ENCODE results near the gene ROBO3.

The ROBO3 gene

DNA sequence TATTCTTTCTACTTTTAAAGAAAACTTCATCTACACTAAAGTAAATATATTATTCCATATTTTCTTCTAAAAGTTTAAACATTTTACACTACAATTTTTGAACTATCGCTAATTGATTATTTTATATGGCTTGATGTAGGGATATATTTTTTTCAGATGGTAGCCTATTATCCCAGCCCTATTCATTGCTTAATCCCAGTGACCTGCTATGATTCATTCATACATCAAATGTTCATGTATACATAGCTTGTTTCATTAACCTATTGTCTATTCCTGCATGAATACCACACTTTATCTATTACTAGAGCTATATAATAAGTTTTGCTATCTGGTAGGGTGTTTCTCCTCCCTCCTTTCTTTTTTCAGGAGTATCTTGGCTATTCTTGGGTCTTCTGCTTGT is 37.4 kb downstream of the ROBO3 start:
- Mint-ChIP-seq H3K4me1 (no peaks in the 10 kb centered on the region), H3K27me3 (peaks cover 53% of the 10 kb centered on the region), H3K27ac (ENCODE audit: low read depth) (no peak overlapping the region), H3K9me3 (no peaks in the 10 kb centered on the region), H3K4me3 (no peak overlapping the region), H3K36me3 (ENCODE audit: insufficient read depth) (no peaks in the 10 kb centered on the region)
- DNase-seq (ENCODE audit: low spot score in 2 of 2) (no peak), ATAC-seq (replicated peaks; ENCODE audit: extremely low read depth, poor library complexity, severe bottlenecking) (no peak)

DNA sequence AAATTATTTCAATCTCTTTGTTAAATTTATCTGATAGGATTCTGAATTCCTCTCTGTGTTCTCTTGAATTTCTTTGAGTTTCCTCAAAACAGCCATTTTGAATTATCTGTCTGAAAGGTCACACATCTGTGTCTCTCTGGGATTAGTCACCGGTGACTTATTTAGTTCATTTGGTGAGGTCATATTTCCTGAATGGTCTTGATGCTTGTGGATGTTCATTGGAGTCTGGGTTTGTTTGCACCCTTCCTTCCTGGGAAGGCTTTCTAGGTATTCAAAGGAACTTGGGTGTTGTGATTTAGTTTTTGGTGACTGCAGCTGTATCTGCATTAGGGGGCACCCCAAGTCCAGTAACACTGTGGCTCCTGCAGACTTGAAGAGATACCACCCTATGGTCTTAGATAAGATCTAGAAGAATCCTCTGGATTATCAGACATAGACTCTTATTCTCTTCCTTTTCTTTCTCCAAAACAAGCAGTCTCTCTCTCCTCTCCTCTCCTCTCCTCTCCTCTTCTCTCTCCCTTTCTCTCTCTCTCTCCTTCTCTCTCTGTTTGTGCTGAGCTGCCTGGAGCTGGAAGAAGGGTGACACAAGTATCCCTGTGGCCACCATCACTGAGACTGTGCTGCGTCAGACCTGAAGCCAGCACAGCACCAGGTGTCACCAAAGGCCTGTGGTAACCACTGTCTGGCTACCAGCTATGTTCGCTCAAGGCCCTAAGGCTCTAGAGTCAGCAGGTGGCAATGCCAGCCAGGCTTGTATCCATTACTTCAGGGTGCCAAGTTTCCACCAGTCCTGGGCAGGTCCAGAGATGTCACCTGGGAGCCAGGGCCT is 50.5 kb downstream of the ROBO3 start:
- no peaks in the 10 kb centered on the region for H3K4me1 Mint-ChIP-seq
- H3K4me3 Mint-ChIP-seq, result no peak overlapping the region
- H3K36me3 Mint-ChIP-seq (ENCODE audit: insufficient read depth), result no peaks in the 10 kb centered on the region
- no peak for DNase-seq (ENCODE audit: low spot score in 2 of 2)
- no peaks in the 10 kb centered on the region for H3K9me3 Mint-ChIP-seq
- no peak overlapping the region for H3K27ac Mint-ChIP-seq (ENCODE audit: low read depth)
- no peak for ATAC-seq (replicated peaks; ENCODE audit: extremely low read depth, poor library complexity, severe bottlenecking)
- peaks cover 12% of the 10 kb centered on the region for H3K27me3 Mint-ChIP-seq

DNA sequence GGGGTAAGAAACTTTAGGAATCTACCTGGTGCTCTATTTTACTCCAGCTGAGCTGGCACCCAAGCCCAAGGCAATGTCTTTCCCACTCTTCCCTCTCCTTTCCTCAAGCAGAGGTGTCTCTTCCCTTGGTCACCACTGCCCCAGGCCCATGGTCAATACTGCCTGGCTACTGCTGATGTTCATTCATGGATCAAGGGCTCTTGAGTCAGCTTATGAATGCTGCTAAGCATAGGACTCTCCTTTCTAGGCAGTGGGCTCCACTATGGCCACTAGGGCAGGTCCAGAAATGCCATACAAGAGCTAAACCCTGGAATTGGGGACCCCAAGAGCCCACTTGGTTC is 51.1 kb downstream of the ROBO3 start:
- DNase-seq (ENCODE audit: low spot score in 2 of 2) (no peak), ATAC-seq (replicated peaks; ENCODE audit: extremely low read depth, poor library complexity, severe bottlenecking) (no peak)
- no peak overlapping the region for H3K27ac Mint-ChIP-seq (ENCODE audit: low read depth)
- peaks cover 11% of the 10 kb centered on the region for H3K27me3 Mint-ChIP-seq
- H3K36me3 Mint-ChIP-seq (ENCODE audit: insufficient read depth), result no peaks in the 10 kb centered on the region
- H3K9me3 Mint-ChIP-seq, result no peaks in the 10 kb centered on the region
- no peaks in the 10 kb centered on the region for H3K4me1 Mint-ChIP-seq
- no peak overlapping the region for H3K4me3 Mint-ChIP-seq

DNA sequence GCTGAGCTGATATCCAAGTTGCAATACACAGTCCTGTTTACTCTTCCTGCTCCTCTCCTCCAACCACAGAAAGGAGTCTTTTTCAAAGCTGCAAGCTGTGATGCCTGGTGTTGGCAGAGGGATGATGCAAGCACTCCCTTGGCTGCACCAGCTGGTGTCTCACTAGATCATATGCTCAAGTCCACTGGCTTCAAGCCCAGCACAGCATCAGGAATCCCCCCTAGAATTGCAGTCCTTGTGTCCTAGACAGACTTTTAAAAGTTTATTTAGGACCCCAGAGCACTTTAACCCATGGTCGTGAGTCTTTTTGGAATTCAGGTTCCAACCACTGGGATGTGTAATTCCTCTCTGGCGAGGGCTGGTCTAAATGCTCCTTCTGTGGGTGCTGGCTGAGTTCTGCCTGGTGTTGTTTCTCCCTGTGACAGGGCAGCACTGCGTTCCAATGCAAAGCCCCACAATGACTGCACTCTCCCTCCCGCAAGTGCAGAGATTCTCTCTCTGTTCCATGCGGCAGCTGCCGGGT is 51.9 kb downstream of the ROBO3 start:
- ATAC-seq (replicated peaks; ENCODE audit: extremely low read depth, poor library complexity, severe bottlenecking) (no peak), DNase-seq (ENCODE audit: low spot score in 2 of 2) (no peak)
- no peaks in the 10 kb centered on the region for H3K36me3 Mint-ChIP-seq (ENCODE audit: insufficient read depth)
- no peak overlapping the region for H3K27ac Mint-ChIP-seq (ENCODE audit: low read depth)
- H3K9me3 Mint-ChIP-seq, result no peaks in the 10 kb centered on the region
- H3K27me3 Mint-ChIP-seq, result peaks cover 3% of the 10 kb centered on the region
- H3K4me3 Mint-ChIP-seq, result no peak overlapping the region
- H3K4me1 Mint-ChIP-seq, result no peaks in the 10 kb centered on the region

DNA sequence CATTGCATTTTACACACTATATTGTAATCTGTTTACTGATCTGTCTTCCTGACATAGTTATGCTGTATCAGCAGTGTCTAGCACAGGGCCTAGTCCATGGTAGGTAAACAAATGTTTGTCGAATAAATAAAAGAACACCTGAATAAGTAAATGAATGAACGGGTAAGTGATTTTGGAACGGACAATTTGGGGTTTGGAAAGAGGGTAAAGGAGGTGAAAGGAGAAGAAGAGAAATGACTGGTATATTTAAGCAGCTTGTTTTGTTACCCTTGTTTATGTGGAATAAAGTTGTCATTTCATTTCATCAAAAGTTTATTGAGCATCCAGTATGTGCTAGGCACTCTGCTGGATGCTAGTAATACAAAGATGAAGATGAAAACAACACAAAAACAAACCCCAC is 53.7 kb downstream of the ROBO3 start, which contains the start of gene HEPN1:
Gene HEPN1 (plus strand): TSS at position 301 of the 400 bp plus-strand sequence.
- no peak for ATAC-seq (replicated peaks; ENCODE audit: extremely low read depth, poor library complexity, severe bottlenecking)
- Mint-ChIP-seq H3K36me3 (ENCODE audit: insufficient read depth) (peaks cover 3% of the 10 kb centered on the region), H3K27me3 (no peaks in the 10 kb centered on the region), H3K4me3 (no peak within 1 kb of the TSS), H3K27ac (ENCODE audit: low read depth) (no peak within 1 kb of the TSS), H3K4me1 (peaks cover 10% of the 10 kb centered on the region), H3K9me3 (no peaks in the 10 kb centered on the region)
- no peak for DNase-seq (ENCODE audit: low spot score in 2 of 2)

DNA sequence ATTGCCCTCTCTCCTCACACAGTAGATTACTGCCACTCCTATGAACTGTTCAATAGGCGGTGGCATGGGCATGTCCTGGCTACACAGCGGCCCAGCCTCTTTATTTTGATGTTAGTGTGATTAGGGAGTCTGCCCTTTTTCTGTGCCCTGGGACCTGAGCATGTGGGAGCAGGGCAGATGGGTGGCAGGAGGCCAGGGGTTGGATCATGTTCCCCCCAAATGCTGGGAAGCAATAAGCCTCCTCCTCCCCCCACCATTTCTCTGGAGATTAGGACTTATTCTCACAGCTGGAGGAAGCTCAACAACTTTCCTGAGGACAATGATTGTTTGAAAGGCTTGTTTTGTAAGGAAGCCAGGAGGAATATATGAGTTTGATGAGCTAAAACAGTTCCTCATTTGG is 54.7 kb downstream of the ROBO3 start:
- peaks cover 10% of the 10 kb centered on the region for H3K4me1 Mint-ChIP-seq
- ATAC-seq (replicated peaks; ENCODE audit: extremely low read depth, poor library complexity, severe bottlenecking) (no peak), DNase-seq (ENCODE audit: low spot score in 2 of 2) (no peak)
- H3K36me3 Mint-ChIP-seq (ENCODE audit: insufficient read depth), result peaks cover 3% of the 10 kb centered on the region
- no peak overlapping the region for H3K27ac Mint-ChIP-seq (ENCODE audit: low read depth)
- H3K27me3 Mint-ChIP-seq, result no peaks in the 10 kb centered on the region
- H3K4me3 Mint-ChIP-seq, result no peak overlapping the region
- no peaks in the 10 kb centered on the region for H3K9me3 Mint-ChIP-seq

DNA sequence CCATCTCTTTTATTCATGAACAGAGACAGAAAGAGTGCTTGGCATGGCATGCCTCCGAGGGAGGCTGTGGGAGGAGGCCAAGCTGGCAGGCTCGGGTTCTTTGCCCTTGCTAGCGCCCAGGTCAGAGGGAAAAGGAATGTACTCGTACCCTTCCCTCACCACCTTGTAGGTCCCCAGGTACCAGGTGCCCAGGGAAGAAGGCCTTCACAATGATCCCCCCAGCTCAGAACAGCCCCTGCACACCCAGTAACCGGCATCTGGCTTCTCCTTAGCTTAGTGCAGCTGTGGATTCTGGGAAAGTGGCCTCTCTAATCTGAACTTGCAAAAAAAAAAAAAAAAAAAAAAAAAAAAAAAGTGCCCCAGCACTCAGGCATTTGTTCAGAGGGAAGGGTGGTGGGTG is 55.1 kb downstream of the ROBO3 start:
- no peaks in the 10 kb centered on the region for H3K27me3 Mint-ChIP-seq
- H3K36me3 Mint-ChIP-seq (ENCODE audit: insufficient read depth), result peaks cover 3% of the 10 kb centered on the region
- peaks cover 10% of the 10 kb centered on the region for H3K4me1 Mint-ChIP-seq
- no peaks in the 10 kb centered on the region for H3K9me3 Mint-ChIP-seq
- no peak for DNase-seq (ENCODE audit: low spot score in 2 of 2)
- H3K4me3 Mint-ChIP-seq, result peak overlapping the region; percentile 58
- ATAC-seq (replicated peaks; ENCODE audit: extremely low read depth, poor library complexity, severe bottlenecking), result no peak
- no peak overlapping the region for H3K27ac Mint-ChIP-seq (ENCODE audit: low read depth)

DNA sequence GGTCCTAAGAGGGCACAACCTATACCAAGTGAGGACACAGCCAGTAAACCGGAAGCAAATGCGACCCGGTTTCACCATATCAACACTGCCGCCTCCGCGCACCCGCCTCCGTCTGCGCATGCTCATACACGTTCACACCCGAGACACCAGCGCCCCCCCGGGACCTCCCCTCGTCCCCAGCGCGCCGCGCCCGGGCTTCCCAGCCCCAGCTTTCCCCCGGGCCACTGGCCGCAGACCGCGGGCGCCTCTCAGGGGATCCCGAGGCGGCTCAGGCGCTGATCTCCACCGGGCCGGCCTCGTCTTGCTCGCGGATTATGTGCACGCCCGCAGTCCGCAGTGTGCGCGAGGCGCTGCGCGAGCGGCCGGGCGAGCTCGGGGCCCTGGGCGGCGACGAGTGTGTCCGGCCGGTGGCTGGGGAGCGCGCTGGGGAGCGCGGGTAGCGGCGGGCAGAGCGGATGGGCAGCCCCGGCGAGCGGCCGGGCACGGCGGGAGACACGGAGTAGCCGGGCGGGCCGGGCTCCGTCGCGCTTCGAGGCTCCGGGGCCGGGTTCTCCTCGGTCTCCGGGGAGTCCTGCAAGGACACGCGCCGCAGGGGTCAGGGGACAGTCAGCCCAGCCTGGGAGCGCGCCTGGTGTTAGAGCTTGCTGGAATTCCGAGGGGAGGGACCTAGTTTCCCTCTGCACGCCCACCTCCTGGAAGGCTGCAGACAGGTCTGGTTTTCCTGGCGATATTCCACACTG is 55.8 kb downstream of the ROBO3 start:
- Mint-ChIP-seq H3K36me3 (ENCODE audit: insufficient read depth) (peaks cover 3% of the 10 kb centered on the region), H3K9me3 (no peaks in the 10 kb centered on the region), H3K4me3 (peak overlapping the region; percentile 58), H3K4me1 (peaks cover 10% of the 10 kb centered on the region), H3K27ac (ENCODE audit: low read depth) (no peak overlapping the region), H3K27me3 (no peaks in the 10 kb centered on the region)
- ATAC-seq (replicated peaks; ENCODE audit: extremely low read depth, poor library complexity, severe bottlenecking) (peak; percentile 83), DNase-seq (ENCODE audit: low spot score in 2 of 2) (peak; percentile 50 to 64)

DNA sequence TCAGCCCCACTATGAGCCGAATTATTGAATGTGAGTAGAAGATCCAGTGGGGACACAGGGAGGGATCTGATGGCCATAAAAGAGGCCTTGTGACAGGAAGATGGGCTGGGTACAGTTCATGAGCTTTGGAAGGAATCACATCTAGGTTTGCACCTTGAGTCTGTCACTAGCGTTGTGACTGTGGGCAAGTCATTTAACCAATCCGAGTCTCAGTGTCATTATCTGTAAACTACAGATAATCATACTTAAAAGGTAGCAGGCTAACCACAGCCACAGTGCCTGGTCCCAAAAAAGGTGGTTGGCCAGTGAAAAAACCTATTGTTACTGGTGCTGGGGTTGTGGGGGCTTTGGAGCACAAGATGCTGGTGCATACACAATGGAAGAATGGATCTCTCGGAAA is 57.6 kb downstream of the ROBO3 start:
- no peak overlapping the region for H3K4me3 Mint-ChIP-seq
- no peaks in the 10 kb centered on the region for H3K27me3 Mint-ChIP-seq
- H3K9me3 Mint-ChIP-seq, result no peaks in the 10 kb centered on the region
- peaks cover 3% of the 10 kb centered on the region for H3K36me3 Mint-ChIP-seq (ENCODE audit: insufficient read depth)
- peaks cover 10% of the 10 kb centered on the region for H3K4me1 Mint-ChIP-seq
- no peak for ATAC-seq (replicated peaks; ENCODE audit: extremely low read depth, poor library complexity, severe bottlenecking)
- H3K27ac Mint-ChIP-seq (ENCODE audit: low read depth), result no peak overlapping the region
- DNase-seq (ENCODE audit: low spot score in 2 of 2), result no peak

DNA sequence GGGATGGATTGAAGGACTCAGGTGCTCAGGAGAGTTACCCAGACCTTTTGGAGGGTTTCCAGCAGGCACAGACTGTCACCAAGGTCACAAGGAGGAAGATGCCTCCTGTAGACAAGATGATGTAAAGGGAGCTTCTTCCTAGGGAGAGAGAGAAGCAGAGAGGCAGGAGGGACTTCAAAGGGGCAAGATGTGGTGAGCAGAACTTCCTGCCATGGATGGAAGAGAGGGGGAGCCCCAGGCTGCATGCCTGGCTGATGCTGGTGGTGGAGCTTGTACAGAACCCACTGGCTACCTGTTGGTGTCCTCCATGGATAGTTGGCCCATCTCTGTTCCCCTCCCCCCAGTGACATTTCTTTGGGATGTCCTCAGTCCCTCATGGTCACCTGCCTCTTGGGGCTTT is 58.1 kb downstream of the ROBO3 start:
- H3K4me3 Mint-ChIP-seq, result no peak overlapping the region
- H3K4me1 Mint-ChIP-seq, result peaks cover 10% of the 10 kb centered on the region
- peaks cover 3% of the 10 kb centered on the region for H3K36me3 Mint-ChIP-seq (ENCODE audit: insufficient read depth)
- ATAC-seq (replicated peaks; ENCODE audit: extremely low read depth, poor library complexity, severe bottlenecking), result no peak
- no peak for DNase-seq (ENCODE audit: low spot score in 2 of 2)
- H3K27me3 Mint-ChIP-seq, result no peaks in the 10 kb centered on the region
- H3K9me3 Mint-ChIP-seq, result no peaks in the 10 kb centered on the region
- no peak overlapping the region for H3K27ac Mint-ChIP-seq (ENCODE audit: low read depth)

DNA sequence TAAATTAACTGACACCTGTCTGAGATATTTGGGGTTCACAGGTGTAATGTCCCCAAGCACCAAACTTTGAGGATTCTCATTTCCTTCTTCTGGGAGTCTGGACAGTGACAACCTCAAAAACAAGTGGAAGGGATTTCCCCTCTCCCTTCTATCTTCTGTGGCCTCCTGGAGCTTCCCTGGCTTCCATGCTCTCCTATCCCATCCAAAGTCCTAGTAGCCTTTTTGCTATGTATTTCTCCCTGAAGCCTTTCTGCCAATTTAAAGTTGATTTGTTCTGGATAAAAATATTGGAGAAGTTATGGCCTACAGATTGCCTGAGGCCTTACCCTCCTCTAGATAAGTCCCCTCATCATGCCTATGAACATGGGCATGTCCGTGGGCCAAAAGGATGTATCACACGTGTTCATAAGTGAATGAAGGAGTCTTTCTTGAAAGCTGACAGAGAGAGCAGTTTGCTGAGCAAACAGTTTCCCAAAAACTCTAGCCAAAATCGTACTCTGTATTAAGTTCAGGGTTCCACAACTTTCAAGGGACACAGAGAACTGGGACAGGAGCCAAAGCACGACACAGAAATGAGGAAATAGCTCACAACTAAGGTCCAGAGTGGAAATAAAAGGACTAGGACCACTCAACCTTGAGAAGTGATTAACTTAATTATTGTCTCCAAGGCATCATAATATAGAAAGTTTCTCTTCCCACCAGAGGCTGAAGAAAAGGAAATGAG is 63.9 kb downstream of the ROBO3 start:
- ATAC-seq (replicated peaks; ENCODE audit: extremely low read depth, poor library complexity, severe bottlenecking) (no peak), DNase-seq (ENCODE audit: low spot score in 2 of 2) (no peak)
- H3K4me3 Mint-ChIP-seq, result no peak overlapping the region
- no peaks in the 10 kb centered on the region for H3K9me3 Mint-ChIP-seq
- no peak overlapping the region for H3K27ac Mint-ChIP-seq (ENCODE audit: low read depth)
- peaks cover 4% of the 10 kb centered on the region for H3K4me1 Mint-ChIP-seq
- H3K27me3 Mint-ChIP-seq, result no peaks in the 10 kb centered on the region
- H3K36me3 Mint-ChIP-seq (ENCODE audit: insufficient read depth), result no peaks in the 10 kb centered on the region

DNA sequence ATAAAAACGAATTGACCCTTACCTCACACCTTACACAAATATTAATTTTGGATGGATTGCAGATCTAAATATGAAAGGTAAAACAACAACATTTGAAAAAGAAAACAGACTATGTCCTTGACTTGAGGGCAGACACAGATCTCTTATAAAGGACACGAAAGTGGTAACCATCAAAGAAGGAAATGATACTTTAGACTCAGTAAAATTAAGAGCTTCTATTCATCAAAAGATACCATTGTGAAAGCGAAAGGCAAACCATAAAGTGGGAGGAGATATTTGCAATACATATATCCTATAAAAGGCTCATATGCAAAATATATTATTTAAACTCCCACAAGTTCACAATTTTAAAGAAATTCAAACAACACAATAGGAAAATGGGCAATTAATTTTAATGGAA is 65.6 kb downstream of the ROBO3 start:
- no peak overlapping the region for H3K27ac Mint-ChIP-seq (ENCODE audit: low read depth)
- H3K9me3 Mint-ChIP-seq, result no peaks in the 10 kb centered on the region
- H3K27me3 Mint-ChIP-seq, result no peaks in the 10 kb centered on the region
- peaks cover 4% of the 10 kb centered on the region for H3K4me1 Mint-ChIP-seq
- no peak for DNase-seq (ENCODE audit: low spot score in 2 of 2)
- H3K36me3 Mint-ChIP-seq (ENCODE audit: insufficient read depth), result no peaks in the 10 kb centered on the region
- no peak overlapping the region for H3K4me3 Mint-ChIP-seq
- ATAC-seq (replicated peaks; ENCODE audit: extremely low read depth, poor library complexity, severe bottlenecking), result no peak
